Activated naive CD4-positive, alpha-beta T cell treated with anti-CD3 and anti-CD28 coated beads, Interleukin-2, amount 50 U/mL, for 24 hours (primary cell): ENCODE measurements around the gene KDR.

Experiments
- H3K27ac Mint-ChIP-seq: one replicate; pipeline ENCODE4 v1.8.0; 2021; ENCODE audit warnings: mild to moderate bottlenecking, mixed read lengths
- H3K27me3 Mint-ChIP-seq: one replicate; pipeline ENCODE4 v1.8.0; 2021; ENCODE audit warnings: mixed read lengths
- H3K36me3 Mint-ChIP-seq: one replicate; pipeline ENCODE4 v1.8.0; 2021; ENCODE audit warnings: mixed read lengths
- H3K4me1 Mint-ChIP-seq: one replicate; pipeline ENCODE4 v1.8.0; 2021; ENCODE audit warnings: mixed read lengths
- H3K4me3 Mint-ChIP-seq: one replicate; pipeline ENCODE4 v1.8.0; 2021; ENCODE audit warnings: mild to moderate bottlenecking, mixed read lengths
- H3K9me3 Mint-ChIP-seq: one replicate; pipeline ENCODE4 v1.8.0; 2021; ENCODE audit warnings: mixed read lengths

Gene KDR

GRCh38 chr4:55075823-55076716 is 49.3 kb downstream of the KDR start:
- Mint-ChIP-seq H3K27me3 (peaks cover 6% of the 10 kb centered on the region), H3K27ac (no peak overlapping the region), H3K9me3 (no peaks in the 10 kb centered on the region), H3K4me3 (no peak overlapping the region), H3K4me1 (peaks cover 3% of the 10 kb centered on the region), H3K36me3 (no peaks in the 10 kb centered on the region)

- no peaks in the 10 kb centered on the region for H3K36me3 Mint-ChIP-seq
- no peak overlapping the region for H3K27ac Mint-ChIP-seq
- H3K4me3 Mint-ChIP-seq: no peak overlapping the region
- peaks cover 6% of the 10 kb centered on the region for H3K27me3 Mint-ChIP-seq
- H3K4me1 Mint-ChIP-seq: peaks cover 3% of the 10 kb centered on the region
- no peaks in the 10 kb centered on the region for H3K9me3 Mint-ChIP-seq
These were observed 50.0 kb downstream of the KDR start for GRCh38 chr4:55075376-55075775.

- peaks cover 3% of the 10 kb centered on the region for H3K4me1 Mint-ChIP-seq
- peaks cover 6% of the 10 kb centered on the region for H3K27me3 Mint-ChIP-seq
- no peaks in the 10 kb centered on the region for H3K36me3 Mint-ChIP-seq
- H3K9me3 Mint-ChIP-seq: no peaks in the 10 kb centered on the region
- no peak overlapping the region for H3K27ac Mint-ChIP-seq
- H3K4me3 Mint-ChIP-seq: no peak overlapping the region
These were observed 51.0 kb downstream of the KDR start for GRCh38 chr4:55074386-55074785.

- Mint-ChIP-seq H3K4me1 (peaks cover 3% of the 10 kb centered on the region), H3K4me3 (no peak overlapping the region), H3K36me3 (no peaks in the 10 kb centered on the region), H3K27me3 (peaks cover 8% of the 10 kb centered on the region), H3K27ac (no peak overlapping the region), H3K9me3 (no peaks in the 10 kb centered on the region)
These were observed 53.4 kb downstream of the KDR start for GRCh38 chr4:55071951-55072350.

- Mint-ChIP-seq H3K9me3 (no peaks in the 10 kb centered on the region), H3K27me3 (peaks cover 3% of the 10 kb centered on the region), H3K27ac (no peak overlapping the region), H3K36me3 (no peaks in the 10 kb centered on the region), H3K4me3 (no peak overlapping the region), H3K4me1 (no peaks in the 10 kb centered on the region)
These were observed 56.1 kb downstream of the KDR start for GRCh38 chr4:55069248-55069647.

- peaks cover 3% of the 10 kb centered on the region for H3K27me3 Mint-ChIP-seq
- H3K4me1 Mint-ChIP-seq: no peaks in the 10 kb centered on the region
- H3K4me3 Mint-ChIP-seq: no peak overlapping the region
- no peaks in the 10 kb centered on the region for H3K36me3 Mint-ChIP-seq
- no peaks in the 10 kb centered on the region for H3K9me3 Mint-ChIP-seq
- no peak overlapping the region for H3K27ac Mint-ChIP-seq
These were observed 56.9 kb downstream of the KDR start for GRCh38 chr4:55068522-55068921.

GRCh38 chr4:55066018-55066417 is 59.4 kb downstream of the KDR start:
- Mint-ChIP-seq H3K36me3 (no peaks in the 10 kb centered on the region), H3K9me3 (no peaks in the 10 kb centered on the region), H3K27me3 (peaks cover 3% of the 10 kb centered on the region), H3K4me3 (no peak overlapping the region), H3K27ac (no peak overlapping the region), H3K4me1 (no peaks in the 10 kb centered on the region)

GRCh38 chr4:55055529-55055928 is 69.9 kb downstream of the KDR start:
- Mint-ChIP-seq H3K27me3 (no peaks in the 10 kb centered on the region), H3K27ac (no peak overlapping the region), H3K4me1 (no peaks in the 10 kb centered on the region), H3K9me3 (peaks cover 13% of the 10 kb centered on the region), H3K36me3 (no peaks in the 10 kb centered on the region), H3K4me3 (no peak overlapping the region)

- peaks cover 13% of the 10 kb centered on the region for H3K9me3 Mint-ChIP-seq
- H3K27me3 Mint-ChIP-seq: no peaks in the 10 kb centered on the region
- no peaks in the 10 kb centered on the region for H3K4me1 Mint-ChIP-seq
- no peak overlapping the region for H3K4me3 Mint-ChIP-seq
- H3K36me3 Mint-ChIP-seq: no peaks in the 10 kb centered on the region
- no peak overlapping the region for H3K27ac Mint-ChIP-seq
These were observed 73.9 kb downstream of the KDR start for GRCh38 chr4:55051532-55051931.

- Mint-ChIP-seq H3K4me3 (no peak overlapping the region), H3K27me3 (no peaks in the 10 kb centered on the region), H3K9me3 (peaks cover 11% of the 10 kb centered on the region), H3K36me3 (no peaks in the 10 kb centered on the region), H3K4me1 (no peaks in the 10 kb centered on the region), H3K27ac (no peak overlapping the region)
These were observed 74.9 kb downstream of the KDR start for GRCh38 chr4:55050418-55050950.

GRCh38 chr4:55038176-55038890 is 87.1 kb downstream of the KDR start:
- Mint-ChIP-seq H3K27ac (no peak overlapping the region), H3K4me3 (no peak overlapping the region), H3K36me3 (no peaks in the 10 kb centered on the region), H3K27me3 (peaks cover 12% of the 10 kb centered on the region), H3K4me1 (no peaks in the 10 kb centered on the region), H3K9me3 (peaks cover 13% of the 10 kb centered on the region)

GRCh38 chr4:55037728-55038127 is 87.7 kb downstream of the KDR start:
- H3K27me3 Mint-ChIP-seq: peaks cover 12% of the 10 kb centered on the region
- no peak overlapping the region for H3K27ac Mint-ChIP-seq
- no peaks in the 10 kb centered on the region for H3K4me1 Mint-ChIP-seq
- H3K4me3 Mint-ChIP-seq: no peak overlapping the region
- peaks cover 13% of the 10 kb centered on the region for H3K9me3 Mint-ChIP-seq
- H3K36me3 Mint-ChIP-seq: no peaks in the 10 kb centered on the region

GRCh38 chr4:55036405-55036804 is 89.0 kb downstream of the KDR start:
- no peaks in the 10 kb centered on the region for H3K4me1 Mint-ChIP-seq
- no peaks in the 10 kb centered on the region for H3K36me3 Mint-ChIP-seq
- H3K9me3 Mint-ChIP-seq: peaks cover 9% of the 10 kb centered on the region
- H3K4me3 Mint-ChIP-seq: no peak overlapping the region
- peaks cover 15% of the 10 kb centered on the region for H3K27me3 Mint-ChIP-seq
- H3K27ac Mint-ChIP-seq: no peak overlapping the region

GRCh38 chr4:55035892-55036291 is 89.5 kb downstream of the KDR start:
- peaks cover 15% of the 10 kb centered on the region for H3K27me3 Mint-ChIP-seq
- H3K9me3 Mint-ChIP-seq: peaks cover 6% of the 10 kb centered on the region
- no peaks in the 10 kb centered on the region for H3K4me1 Mint-ChIP-seq
- H3K36me3 Mint-ChIP-seq: no peaks in the 10 kb centered on the region
- H3K4me3 Mint-ChIP-seq: no peak overlapping the region
- no peak overlapping the region for H3K27ac Mint-ChIP-seq

- no peak overlapping the region for H3K27ac Mint-ChIP-seq
- no peak overlapping the region for H3K4me3 Mint-ChIP-seq
- H3K27me3 Mint-ChIP-seq: peaks cover 12% of the 10 kb centered on the region
- H3K9me3 Mint-ChIP-seq: no peaks in the 10 kb centered on the region
- no peaks in the 10 kb centered on the region for H3K4me1 Mint-ChIP-seq
- no peaks in the 10 kb centered on the region for H3K36me3 Mint-ChIP-seq
These were observed 92.1 kb downstream of the KDR start for GRCh38 chr4:55033296-55033695.

- Mint-ChIP-seq H3K4me1 (no peaks in the 10 kb centered on the region), H3K27ac (no peak overlapping the region), H3K27me3 (peaks cover 9% of the 10 kb centered on the region), H3K9me3 (no peaks in the 10 kb centered on the region), H3K36me3 (no peaks in the 10 kb centered on the region), H3K4me3 (no peak overlapping the region)
These were observed 92.6 kb downstream of the KDR start for GRCh38 chr4:55032788-55033187.
